K562 (cell line): ENCODE measurements around the gene PIK3R5. TPM values are rescaled to one million over a fixed set of nuclear protein-coding genes. Genes with fewer than 3 reads are reported as not detected.

Experiments used
- ATAC-seq: fragments of 200-7000 bp; cut with Tn5 transposase; 3 replicates; pipeline ENCODE4 v1.9.1; 2020; ENCODE audit warnings: moderate library complexity
- BruUV-seq: library from RNA; stranded (reverse); fragments of 400-500 nt; replicated peaks from 2 replicates; lab custom pipeline; 2021; lab: Mats Ljungman, UMichigan
- CTCF ChIA-PET: fragments of 300-600 bp; formaldehyde crosslinking; extraction: SDS; loops from one replicate; lab custom pipeline; 2021; ENCODE audit warnings: low intra/inter-chr PET ratio; lab: Yijun Ruan, JAX
- POLR2A ChIA-PET: fragments of 300-600, 350-650 bp; sonication (Branson Sonifier 250); formaldehyde crosslinking; extraction: SDS; loops from one replicate; lab custom pipeline; 2021; ENCODE audit warnings: antibody characterized with exemption, inconsistent platforms; lab: Yijun Ruan, JAX
- DNase-seq, 4 experiments: peaks; one replicate each; pipeline versions ENCODE4 v3.0.0 to v3.0.0-alpha.2; 2011 to 2018; ENCODE audit warnings: low spot score in 3 of 4, mixed read lengths in 3 of 4; ENCODE audit errors: extremely low read depth in 1 of 4
- FAIRE-seq: peaks from 2 replicates; lab custom pipeline; 2011; peaks lifted over from hg19 to GRCh38; lab: Jason Lieb, UNC
- H2AFZ ChIP-seq: 2 replicates; pipeline ENCODE4 v1.6.0; 2011; ENCODE audit warnings: low read depth, low read length, control low read depth, inconsistent platforms
- H3K27ac ChIP-seq: fragments of 200-600 bp; 3 replicates; pipeline ENCODE4 v1.8.0; 2011; ENCODE audit warnings: low read depth, mild to moderate bottlenecking, control low read depth, inconsistent platforms, low read length, moderate library complexity, mixed read lengths; ENCODE audit errors: extremely low read depth
- H3K27me3 ChIP-seq, 2 experiments: fragments of 300-600 bp in 1 of 2; 2 replicates in 1 of 2; 3 replicates in 1 of 2; pipeline versions ENCODE4 v1.6.0 to v1.8.0; 2011; ENCODE audit warnings: inconsistent platforms in 2 of 2, low read length in 2 of 2, mild to moderate bottlenecking in 1 of 2, mixed read lengths in 1 of 2, moderate library complexity in 1 of 2; ENCODE audit not compliant: control insufficient read depth in 2 of 2, insufficient read depth in 2 of 2
- H3K36me3 ChIP-seq: fragments of 300-600 bp; 3 replicates; pipeline ENCODE4 v1.8.0; 2011; ENCODE audit warnings: mild to moderate bottlenecking, low read length, inconsistent platforms; ENCODE audit not compliant: control insufficient read depth, insufficient read depth
- H3K4me1 ChIP-seq, 2 experiments: fragments of 200-600 bp in 1 of 2; replicated peaks in 1 of 2; 2 replicates in 1 of 2; 3 replicates in 1 of 2; pipeline versions ENCODE4 v1.5.1 to v1.8.0; 2011; ENCODE audit warnings: inconsistent platforms in 2 of 2, low read length in 2 of 2, mild to moderate bottlenecking in 1 of 2, mixed read lengths in 1 of 2, moderate library complexity in 1 of 2; ENCODE audit not compliant: control insufficient read depth in 2 of 2, insufficient read depth in 2 of 2
- H3K4me2 ChIP-seq: 2 replicates; pipeline ENCODE4 v1.6.1; 2011; ENCODE audit warnings: low read length, control low read depth, inconsistent platforms, mixed read lengths; ENCODE audit not compliant: insufficient read depth
- H3K4me3 ChIP-seq: fragments of 200-600 bp; sonication (generic), shearing (Covaris generic); 2 replicates; pipeline ENCODE4 v1.5.1; 2016; ENCODE audit warnings: control low read depth, inconsistent platforms
- H3K79me2 ChIP-seq: fragments of 200-600 bp; 3 replicates; pipeline ENCODE4 v1.8.0; 2011; ENCODE audit warnings: low read length, inconsistent platforms; ENCODE audit not compliant: control insufficient read depth, insufficient read depth
- H3K9ac ChIP-seq, 2 experiments: 2 replicates each; pipeline versions ENCODE4 v1.6.0 to v1.6.1; 2011; ENCODE audit warnings: low read depth in 2 of 2, low read length in 2 of 2, control low read depth in 1 of 2, inconsistent platforms in 1 of 2, mild to moderate bottlenecking in 1 of 2, mixed read lengths in 1 of 2; ENCODE audit not compliant: insufficient read depth in 1 of 2
- H3K9me1 ChIP-seq: one replicate; pipeline ENCODE4 v1.6.0; 2011; ENCODE audit warnings: inconsistent platforms, mild to moderate bottlenecking, low read length, moderate library complexity; ENCODE audit not compliant: control insufficient read depth, insufficient read depth
- H3K9me3 ChIP-seq: replicated peaks from 2 replicates; pipeline ENCODE4 v1.5.1; 2011; ENCODE audit warnings: low read depth, low read length, inconsistent platforms; ENCODE audit not compliant: control insufficient read depth, insufficient read depth
- H4K20me1 ChIP-seq: replicated peaks from 2 replicates; pipeline ENCODE4 v1.6.1; 2011; ENCODE audit warnings: low read length, inconsistent platforms, mixed read lengths; ENCODE audit not compliant: control insufficient read depth, insufficient read depth
- COPS2 ChIP-seq: fragments of 450-650 bp; conservative IDR thresholded peaks from 2 replicates; pipeline ENCODE4 v1.6.1; 2016; ENCODE audit warnings: mild to moderate bottlenecking, moderate library complexity
- CTBP1 ChIP-seq: fragments of 450-650 bp; IDR thresholded peaks from 2 replicates; pipeline ENCODE4 v1.6.1; 2016; ENCODE audit warnings: borderline replicate concordance
- DNMT1 ChIP-seq: fragments of 450-650 bp; IDR thresholded peaks from 2 replicates; pipeline ENCODE4 v1.6.1; 2016; ENCODE audit warnings: antibody characterized with exemption, mild to moderate bottlenecking
- HNRNPK ChIP-seq: fragments of 200-400 bp; formaldehyde crosslinking; IDR thresholded peaks from one replicate; pipeline ENCODE4 v1.6.1; 2018; ENCODE audit warnings: mild to moderate bottlenecking, low read depth, low read length; ENCODE audit not compliant: poor library complexity, severe bottlenecking
- MEIS2 ChIP-seq: fragments of 450-650 bp; IDR thresholded peaks from 2 replicates; pipeline ENCODE4 v1.6.1; 2014; ENCODE audit warnings: mild to moderate bottlenecking; ENCODE audit not compliant: partially characterized antibody
- MIER1 ChIP-seq: fragments of 450-650 bp; IDR thresholded peaks from 2 replicates; pipeline ENCODE4 v1.6.1; 2016; ENCODE audit warnings: antibody characterized with exemption, mild to moderate bottlenecking, low read depth
- PRDM10 ChIP-seq: fragments of 450-650 bp; IDR thresholded peaks from 2 replicates; pipeline ENCODE4 v1.6.1; 2018; ENCODE audit not compliant: partially characterized antibody
- SRSF9 ChIP-seq: fragments of 200-400 bp; formaldehyde crosslinking; IDR thresholded peaks from 2 replicates; pipeline ENCODE4 v1.6.1; 2017; ENCODE audit warnings: low read depth, low read length, borderline replicate concordance
- STAT5B ChIP-seq: fragments of 250-450 bp; sonication (Bioruptor Pico); IDR thresholded peaks from 2 replicates; pipeline ENCODE4 v1.8.0; 2021; ENCODE audit warnings: mild to moderate bottlenecking, inconsistent platforms
- THRA ChIP-seq: fragments of 450-650 bp; IDR thresholded peaks from 2 replicates; pipeline ENCODE4 v1.6.1; 2017; ENCODE audit warnings: mild to moderate bottlenecking, moderate library complexity
- ZFP36 ChIP-seq: fragments of 150-350 bp; IDR thresholded peaks from 2 replicates; pipeline ENCODE4 v1.6.1; 2018; ENCODE audit warnings: low read length, low read depth; ENCODE audit not compliant: partially characterized antibody
- ZNF395 ChIP-seq: fragments of 200-800 bp; sonication (Bioruptor generic); IDR thresholded peaks from 2 replicates; pipeline ENCODE4 v1.6.1; 2017; ENCODE audit warnings: missing genetic modification characterization, missing compliant biosample characterization
- WGBS: fragments of 100-300 bp; shearing (Covaris generic); methylation state at CpG from one replicate; pipeline ENCODE4 v1.1.6; 2016; ENCODE audit warnings: low coverage, mixed read lengths; ENCODE audit not compliant: insufficient coverage; ENCODE audit errors: missing lambda C conversion rate; 5-methylcytosine and 5-hydroxymethylcytosine counted together
- in situ Hi-C: fragments of 300-500 bp; cut with MboI; formaldehyde crosslinking; loops from 4 replicates; pipeline ENCODE4 v1.15.0; 2018; ENCODE audit warnings: inconsistent platforms, mixed read lengths
- intact Hi-C: fragments of 100-400 bp; cut with micrococcal nuclease; formaldehyde crosslinking; loops from 2 replicates; pipeline ENCODE4 v1.14.2; 2022
- polyA plus RNA-seq, 8 experiments: library from polyadenylated mRNA; depleted of rRNA in 4 of 8; stranded (reverse) in 5 of 8; unstranded in 3 of 8; fragments of >200 nt; fragmentation: Nextera tagmentation in 2 of 8; fragmentation: Illumina TruSeq in 1 of 8; extraction: Ambion mirVana in 2 of 8; extraction: Trizol in 1 of 8; gene quantifications; 2 replicates each; pipeline versions ENCODE4 v1.2.1 to v1.2.3, GENCODE V29; 2011 to 2014; ENCODE audit warnings: inconsistent platforms in 1 of 8, missing spikeins in 1 of 8
- total RNA-seq, 7 experiments: library from RNA; depleted of rRNA in 6 of 7; stranded (reverse); fragments of >200 nt in 6 of 7; fragmentation: Illumina TruSeq in 2 of 7; extraction: Trizol in 2 of 7; gene quantifications; 2 replicates each; pipeline versions ENCODE4 v1.2.1 to v1.2.3, GENCODE V29; 2011 to 2021; ENCODE audit warnings: low replicate concordance in 1 of 7
- TF ChIP-seq, protein P1 (sequence below): sonication (generic); formaldehyde crosslinking; IDR thresholded peaks from 2 replicates; pipeline ENCODE4 v1.8.1; 2023; ENCODE audit warnings: mild to moderate bottlenecking, missing genetic modification reagents

The PIK3R5 gene
- total and polyA plus RNA-seq, 9 of the 15 experiments (the other 6 are each of a cell fraction or from before 2014, with no cell fraction given), result 0.01 to 0.38 TPM; not detected in 7

DNA sequence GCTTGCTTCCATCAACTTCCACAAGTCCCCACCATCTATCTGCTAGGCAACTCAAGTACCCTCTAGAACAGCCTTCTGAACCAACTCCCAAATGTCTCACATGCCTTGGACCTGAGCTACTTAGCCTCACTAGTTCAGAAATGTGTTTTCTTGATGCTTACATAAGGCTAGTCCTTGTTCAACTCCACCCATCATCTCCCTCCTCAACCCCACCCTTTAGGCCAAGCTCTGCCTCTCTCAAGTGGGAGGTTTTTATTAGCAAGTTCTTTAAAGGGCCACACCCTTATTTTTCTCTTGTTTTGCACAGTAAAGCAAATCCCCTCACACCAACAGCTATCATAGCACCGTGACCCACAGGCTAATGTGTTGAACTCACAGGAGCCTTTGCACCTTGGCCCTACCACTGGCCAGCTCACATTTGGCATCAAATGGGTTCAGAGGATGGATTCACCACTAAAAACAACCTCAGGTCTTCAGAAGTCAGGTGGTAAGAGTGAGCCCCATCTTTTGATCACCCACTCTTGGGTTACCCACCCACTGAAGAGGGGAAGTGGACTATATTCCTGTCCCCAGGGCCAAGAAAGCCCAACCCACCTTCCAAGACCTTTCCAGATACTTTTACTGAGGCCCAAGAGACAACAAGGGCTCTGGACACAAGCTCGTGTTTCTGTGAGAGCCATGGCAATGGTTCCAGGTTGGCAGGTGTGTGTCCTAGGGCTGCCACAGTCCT lies 12.2 kb downstream of the PIK3R5 start:
- H3K4me2 ChIP-seq, result no peak overlapping the region
- no peak overlapping the region for H2AFZ ChIP-seq
- DNase-seq (no peak), FAIRE-seq (no peak), ATAC-seq (no peak)
- H3K4me1 ChIP-seq, result no peaks in the 10 kb centered on the region
- no peak overlapping the region for H3K9ac ChIP-seq
- ChIA-PET CTCF (no interaction called here), POLR2A (interaction anchor here (1.3 kb wide), 1 partner anchor 8 kb away, joined by 3 read pairs; no protein-coding TSS in a partner anchor)
- intact Hi-C loops, result no loop called here
- WGBS, result 5% methylated on average over 2 of the region's 2 CpGs
- peaks cover 0 to 13% of the 10 kb centered on the region in 2 experiments; a peak in 3 of 5 replicates for H3K27me3 ChIP-seq
- BruUV-seq, result no TSS peak
- no peaks in the 10 kb centered on the region for H3K9me3 ChIP-seq
- no peaks in the 10 kb centered on the region for H4K20me1 ChIP-seq
- no peaks in the 10 kb centered on the region for H3K9me1 ChIP-seq
- no peaks in the 10 kb centered on the region for H3K36me3 ChIP-seq
- in situ Hi-C loops, result no loop called here
- no peak overlapping the region for H3K27ac ChIP-seq
- H3K79me2 ChIP-seq, result no peaks in the 10 kb centered on the region
- H3K4me3 ChIP-seq, result no peak overlapping the region
- no peak for TF ChIP-seq MIER1
- no peak for TF ChIP-seq STAT5B
- TF ChIP-seq COPS2, result no peak
- TF ChIP-seq PRDM10, result no peak
- no peak for TF ChIP-seq DNMT1
- TF ChIP-seq MEIS2, result no peak
- no peak for TF ChIP-seq ZFP36
- TF ChIP-seq THRA, result no peak
- TF ChIP-seq, protein P1, sequence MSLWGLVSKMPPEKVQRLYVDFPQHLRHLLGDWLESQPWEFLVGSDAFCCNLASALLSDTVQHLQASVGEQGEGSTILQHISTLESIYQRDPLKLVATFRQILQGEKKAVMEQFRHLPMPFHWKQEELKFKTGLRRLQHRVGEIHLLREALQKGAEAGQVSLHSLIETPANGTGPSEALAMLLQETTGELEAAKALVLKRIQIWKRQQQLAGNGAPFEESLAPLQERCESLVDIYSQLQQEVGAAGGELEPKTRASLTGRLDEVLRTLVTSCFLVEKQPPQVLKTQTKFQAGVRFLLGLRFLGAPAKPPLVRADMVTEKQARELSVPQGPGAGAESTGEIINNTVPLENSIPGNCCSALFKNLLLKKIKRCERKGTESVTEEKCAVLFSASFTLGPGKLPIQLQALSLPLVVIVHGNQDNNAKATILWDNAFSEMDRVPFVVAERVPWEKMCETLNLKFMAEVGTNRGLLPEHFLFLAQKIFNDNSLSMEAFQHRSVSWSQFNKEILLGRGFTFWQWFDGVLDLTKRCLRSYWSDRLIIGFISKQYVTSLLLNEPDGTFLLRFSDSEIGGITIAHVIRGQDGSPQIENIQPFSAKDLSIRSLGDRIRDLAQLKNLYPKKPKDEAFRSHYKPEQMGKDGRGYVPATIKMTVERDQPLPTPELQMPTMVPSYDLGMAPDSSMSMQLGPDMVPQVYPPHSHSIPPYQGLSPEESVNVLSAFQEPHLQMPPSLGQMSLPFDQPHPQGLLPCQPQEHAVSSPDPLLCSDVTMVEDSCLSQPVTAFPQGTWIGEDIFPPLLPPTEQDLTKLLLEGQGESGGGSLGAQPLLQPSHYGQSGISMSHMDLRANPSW (CRISPR knock-in tag), result no peak
- no peak for TF ChIP-seq ZNF395 (CRISPR knock-in tag)
- TF ChIP-seq CTBP1, result no peak
- TF ChIP-seq SRSF9, result no peak
- no peak for TF ChIP-seq HNRNPK
